BLaER1 (cell line): ENCODE measurements around the gene PLA1A.

ENCODE experiments used
- H3K27ac ChIP-seq: shearing (Covaris generic); formaldehyde crosslinking; 2 replicates; pipeline ENCODE4 v1.8.1; 2022
- H3K27me3 ChIP-seq: shearing (Covaris generic); formaldehyde crosslinking; 2 replicates; pipeline ENCODE4 v1.8.1; 2022
- H3K36me3 ChIP-seq: shearing (Covaris generic); formaldehyde crosslinking; 2 replicates; pipeline ENCODE4 v1.8.1; 2022
- H3K4me1 ChIP-seq: shearing (Covaris generic); formaldehyde crosslinking; 2 replicates; pipeline ENCODE4 v1.8.1; 2022
- H3K4me2 ChIP-seq: shearing (Covaris generic); formaldehyde crosslinking; 2 replicates; pipeline ENCODE4 v1.8.1; 2022
- H3K4me3 ChIP-seq: shearing (Covaris generic); formaldehyde crosslinking; 2 replicates; pipeline ENCODE4 v1.8.1; 2022
- H3K9ac ChIP-seq: shearing (Covaris generic); formaldehyde crosslinking; 2 replicates; pipeline ENCODE4 v1.8.1; 2022
- H3K9me3 ChIP-seq: shearing (Covaris generic); formaldehyde crosslinking; 2 replicates; pipeline ENCODE4 v1.8.1; 2022
- H4K20me1 ChIP-seq: shearing (Covaris generic); formaldehyde crosslinking; 2 replicates; pipeline ENCODE4 v1.8.1; 2022
- Cebpa-rat ChIP-seq: shearing (Covaris generic); IDR thresholded peaks from 2 replicates; pipeline ENCODE4 v1.8.1; 2022

The PLA1A gene

DNA sequence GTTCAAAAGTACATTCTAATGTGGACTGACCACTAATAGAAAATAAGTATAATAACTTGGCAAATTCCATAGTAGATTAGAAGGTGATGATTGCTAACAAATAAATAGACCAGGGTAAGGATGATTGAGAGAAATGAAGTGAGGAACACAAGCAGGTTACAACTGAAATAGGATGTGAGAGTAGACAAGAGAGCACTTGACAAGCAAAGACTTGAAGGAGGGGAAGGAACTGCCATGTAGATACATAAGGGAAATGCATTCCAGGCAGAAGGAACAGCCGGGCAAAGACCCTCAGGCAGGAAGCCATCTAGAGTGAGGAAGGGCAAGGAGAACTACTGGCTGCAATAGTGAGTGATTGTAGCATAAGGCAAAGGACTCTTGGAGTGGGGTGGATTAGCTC is 5.0 kb downstream of the PLA1A start:
- Histone ChIP-seq H3K4me3 (no peak overlapping the region), H3K9ac (no peak overlapping the region), H3K4me1 (peaks cover 6% of the 10 kb centered on the region; the same call in 1 of the 2 replicates), H3K4me2 (no peak overlapping the region), H3K36me3 (no peaks in the 10 kb centered on the region), H4K20me1 (no peaks in the 10 kb centered on the region), H3K9me3 (no peaks in the 10 kb centered on the region), H3K27me3 (no peaks in the 10 kb centered on the region), H3K27ac (no peak overlapping the region)
- no peak for TF ChIP-seq Cebpa-rat

- Histone ChIP-seq H3K4me3 (no peak overlapping the region), H4K20me1 (no peaks in the 10 kb centered on the region), H3K27me3 (no peaks in the 10 kb centered on the region), H3K9ac (no peak overlapping the region), H3K9me3 (no peaks in the 10 kb centered on the region), H3K4me2 (no peak overlapping the region), H3K4me1 (peaks cover 6% of the 10 kb centered on the region; the same call in 1 of the 2 replicates), H3K36me3 (no peaks in the 10 kb centered on the region), H3K27ac (no peak overlapping the region)
- TF ChIP-seq Cebpa-rat = no peak
These were observed 7.2 kb downstream of the PLA1A start for GRCh38 chr3:119604878-119605277.

- H3K9me3 ChIP-seq = no peaks in the 10 kb centered on the region
These were observed 10.8 kb downstream of the PLA1A start for GRCh38 chr3:119608405-119609000.

GRCh38 chr3:119609301-119609700 is 11.6 kb downstream of the PLA1A start:
- Histone ChIP-seq H3K4me1 (no peaks in the 10 kb centered on the region), H3K4me2 (no peak overlapping the region), H4K20me1 (no peaks in the 10 kb centered on the region), H3K36me3 (no peaks in the 10 kb centered on the region), H3K27me3 (no peaks in the 10 kb centered on the region), H3K27ac (no peak overlapping the region), H3K9ac (no peak overlapping the region), H3K9me3 (no peaks in the 10 kb centered on the region), H3K4me3 (no peak overlapping the region)
- TF ChIP-seq Cebpa-rat = no peak

More at GRCh38 chr3:119608405-119609000, 10.8 kb downstream of the PLA1A start:
- H3K4me3 ChIP-seq = no peak overlapping the region
- no peak overlapping the region for H3K9ac ChIP-seq
- no peak for TF ChIP-seq Cebpa-rat
- no peaks in the 10 kb centered on the region for H3K27me3 ChIP-seq
- H3K4me1 ChIP-seq = no peaks in the 10 kb centered on the region
- H3K27ac ChIP-seq = no peak overlapping the region
- no peaks in the 10 kb centered on the region for H4K20me1 ChIP-seq
- no peak overlapping the region for H3K4me2 ChIP-seq
- H3K36me3 ChIP-seq = no peaks in the 10 kb centered on the region

GRCh38 chr3:119611664-119612063 is 14.0 kb downstream of the PLA1A start:
- no peak overlapping the region for H3K27ac ChIP-seq
- no peak overlapping the region for H3K9ac ChIP-seq
- no peak for TF ChIP-seq Cebpa-rat
- H3K9me3 ChIP-seq = no peaks in the 10 kb centered on the region
- H3K27me3 ChIP-seq = no peaks in the 10 kb centered on the region
- no peaks in the 10 kb centered on the region for H4K20me1 ChIP-seq
- H3K36me3 ChIP-seq = no peaks in the 10 kb centered on the region
- H3K4me3 ChIP-seq = no peak overlapping the region
- no peaks in the 10 kb centered on the region for H3K4me1 ChIP-seq
- H3K4me2 ChIP-seq = no peak overlapping the region

DNA sequence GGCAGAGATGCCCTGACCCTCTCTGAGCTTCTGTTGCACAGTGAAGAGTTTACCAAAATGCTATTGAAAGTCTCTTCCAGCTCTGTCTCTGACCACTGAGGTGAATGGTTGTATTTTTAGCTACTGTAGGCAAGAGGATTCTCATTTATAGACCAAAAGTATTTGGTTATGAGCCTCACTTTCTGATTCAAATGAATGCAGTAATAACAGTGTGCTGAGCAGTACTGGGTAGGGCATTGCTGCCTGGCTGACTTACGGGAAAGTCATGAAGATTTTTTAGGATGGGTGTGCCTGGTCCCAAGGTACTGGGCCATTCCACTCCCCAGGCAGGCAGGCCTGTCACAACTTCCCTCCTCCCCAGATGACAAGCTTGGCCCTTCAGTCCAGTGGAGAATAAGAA is 15.5 kb downstream of the PLA1A start:
- TF ChIP-seq Cebpa-rat = no peak
- no peaks in the 10 kb centered on the region for H4K20me1 ChIP-seq
- no peak overlapping the region for H3K27ac ChIP-seq
- H3K4me1 ChIP-seq = no peaks in the 10 kb centered on the region
- no peaks in the 10 kb centered on the region for H3K27me3 ChIP-seq
- H3K9ac ChIP-seq = no peak overlapping the region
- no peaks in the 10 kb centered on the region for H3K36me3 ChIP-seq
- H3K4me3 ChIP-seq = no peak overlapping the region
- no peak overlapping the region for H3K4me2 ChIP-seq
- H3K9me3 ChIP-seq = no peaks in the 10 kb centered on the region

DNA sequence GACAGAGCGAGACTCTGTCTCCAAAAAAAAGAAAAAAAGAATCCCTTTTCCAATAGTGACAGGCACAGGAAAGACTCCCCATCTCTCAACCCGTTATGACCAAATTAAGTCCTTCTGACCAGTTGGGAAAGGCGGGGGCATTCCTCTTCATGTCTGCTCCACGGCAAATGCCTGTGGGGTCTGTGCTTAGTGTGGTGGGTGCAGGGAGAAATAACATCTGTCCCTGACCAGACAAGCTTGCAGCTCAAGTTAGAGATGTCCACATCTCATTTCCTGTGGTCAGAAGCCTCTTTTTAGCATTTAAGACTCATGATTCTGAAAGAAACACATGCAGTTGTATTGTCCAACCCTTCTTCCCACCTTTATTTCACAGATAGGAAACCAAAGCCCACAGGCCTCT is 16.2 kb downstream of the PLA1A start:
- Histone ChIP-seq H3K9ac (no peak overlapping the region), H3K4me2 (no peak overlapping the region), H3K27me3 (no peaks in the 10 kb centered on the region), H3K36me3 (no peaks in the 10 kb centered on the region), H3K9me3 (no peaks in the 10 kb centered on the region), H3K27ac (no peak overlapping the region), H3K4me1 (no peaks in the 10 kb centered on the region), H4K20me1 (no peaks in the 10 kb centered on the region), H3K4me3 (no peak overlapping the region)
- no peak for TF ChIP-seq Cebpa-rat

DNA sequence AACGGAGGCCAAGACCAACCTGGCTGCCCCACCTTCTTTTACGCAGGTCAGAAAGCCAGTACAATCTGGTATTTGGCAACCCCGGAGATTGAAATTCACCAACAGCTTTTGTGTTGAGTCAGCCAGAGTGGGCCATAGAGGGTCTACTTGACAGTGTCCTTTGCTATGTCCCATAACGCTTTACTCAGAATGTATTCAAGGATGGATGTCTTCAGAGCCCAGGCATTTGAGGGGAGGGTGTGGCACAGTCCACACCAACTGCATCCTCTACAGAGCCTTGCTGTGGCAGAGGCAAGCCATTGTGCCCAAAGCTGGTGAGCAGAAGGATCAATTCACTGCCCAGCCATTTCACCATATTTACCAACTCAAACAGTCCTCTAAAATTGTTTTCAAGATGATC is 18.4 kb downstream of the PLA1A start:
- H3K4me1 ChIP-seq = no peaks in the 10 kb centered on the region
- no peak overlapping the region for H3K4me3 ChIP-seq
- H3K9ac ChIP-seq = no peak overlapping the region
- no peaks in the 10 kb centered on the region for H3K36me3 ChIP-seq
- no peak overlapping the region for H3K4me2 ChIP-seq
- TF ChIP-seq Cebpa-rat = no peak
- no peaks in the 10 kb centered on the region for H3K9me3 ChIP-seq
- no peaks in the 10 kb centered on the region for H4K20me1 ChIP-seq
- H3K27me3 ChIP-seq = no peaks in the 10 kb centered on the region
- no peak overlapping the region for H3K27ac ChIP-seq

GRCh38 chr3:119619094-119619493 is 21.4 kb downstream of the PLA1A start:
- H3K4me3 ChIP-seq = no peak overlapping the region

GRCh38 chr3:119620899-119621298 is 23.2 kb downstream of the PLA1A start:
- H3K9me3 ChIP-seq = no peaks in the 10 kb centered on the region
- no peak overlapping the region for H3K4me2 ChIP-seq
- no peak overlapping the region for H3K9ac ChIP-seq
- TF ChIP-seq Cebpa-rat = no peak
- H3K27me3 ChIP-seq = no peaks in the 10 kb centered on the region
- no peaks in the 10 kb centered on the region for H4K20me1 ChIP-seq
- H3K36me3 ChIP-seq = no peaks in the 10 kb centered on the region
- no peak overlapping the region for H3K4me3 ChIP-seq
- no peak overlapping the region for H3K27ac ChIP-seq
- H3K4me1 ChIP-seq = no peaks in the 10 kb centered on the region

More at GRCh38 chr3:119619094-119619493, 21.4 kb downstream of the PLA1A start:
- H3K4me2 ChIP-seq = no peak overlapping the region
- H3K27me3 ChIP-seq = no peaks in the 10 kb centered on the region
- H3K36me3 ChIP-seq = no peaks in the 10 kb centered on the region
- H3K4me1 ChIP-seq = no peaks in the 10 kb centered on the region
- no peaks in the 10 kb centered on the region for H4K20me1 ChIP-seq
- H3K9ac ChIP-seq = no peak overlapping the region
- TF ChIP-seq Cebpa-rat = no peak
- no peak overlapping the region for H3K27ac ChIP-seq
- H3K9me3 ChIP-seq = no peaks in the 10 kb centered on the region
